PC-9 (cell line): Measurements from ENCODE around the gene FAM219A.

Experiments
- CTCF ChIP-seq: fragments of 200-600 bp; sonication (generic); conservative IDR thresholded peaks from 2 replicates; pipeline ENCODE4 v1.6.1; 2017; ENCODE audit warnings: mixed run types, antibody characterized with exemption, mild to moderate bottlenecking, moderate library complexity
- EZH2 ChIP-seq: fragments of 200-600 bp; sonication (generic); IDR thresholded peaks from 2 replicates; pipeline ENCODE4 v1.8.0; 2017; ENCODE audit warnings: antibody characterized with exemption, low read depth

- no peak for TF ChIP-seq EZH2
- no peak for TF ChIP-seq CTCF
Observed at GRCh38 chr9:34477541-34477940, 19.2 kb upstream of the FAM219A start.
